Measurements from ENCODE around the gene ILF2. TPM values are rescaled to one million over a fixed set of nuclear protein-coding genes. Genes with fewer than 3 reads are reported as not detected.
A peak's percentile ranks its signal among the peaks of the same experiment; 100 is the strongest.

The ILF2 gene
- total RNA-seq, 1 donor from 2014 or later = 216 TPM

- Mint-ChIP-seq H3K27ac (ENCODE audit: unreplicated experiment) (no peak overlapping the region), H3K4me1 (ENCODE audit: unreplicated experiment) (peaks cover 38% of the 10 kb centered on the region), H3K27me3 (ENCODE audit: unreplicated experiment) (peaks cover 25% of the 10 kb centered on the region), H3K36me3 (ENCODE audit: low read depth, unreplicated experiment) (peaks cover 8% of the 10 kb centered on the region), H3K9me3 (ENCODE audit: unreplicated experiment) (no peaks in the 10 kb centered on the region), H3K4me3 (ENCODE audit: unreplicated experiment) (no peak overlapping the region)
- TF ChIP-seq CTCF (IDR thresholded peaks at IDR 0.05; ENCODE audit: unreplicated experiment) = no peak
- no peak for DNase-seq (ENCODE audit: low spot score)
Observed at GRCh38 chr1:153613406-153613805, 57.4 kb downstream of the ILF2 start.

- Mint-ChIP-seq H3K27ac (ENCODE audit: unreplicated experiment) (no peak within 1 kb of the TSS), H3K9me3 (ENCODE audit: unreplicated experiment) (no peaks in the 10 kb centered on the region), H3K4me3 (ENCODE audit: unreplicated experiment) (no peak within 1 kb of the TSS), H3K27me3 (ENCODE audit: unreplicated experiment) (peaks cover 21% of the 10 kb centered on the region), H3K4me1 (ENCODE audit: unreplicated experiment) (peaks cover 43% of the 10 kb centered on the region), H3K36me3 (ENCODE audit: low read depth, unreplicated experiment) (peaks cover 8% of the 10 kb centered on the region)
- TF ChIP-seq CTCF (IDR thresholded peaks at IDR 0.05; ENCODE audit: unreplicated experiment) = no peak
- no peak for DNase-seq (ENCODE audit: low spot score)
Observed at GRCh38 chr1:153612755-153613331, 58.0 kb downstream of the ILF2 start, which contains the start of gene S100A16. Gene S100A16 (minus strand): TSS chr1:153613137. CDS start chr1:153608151, 4,986 bp downstream.

- H3K4me3 Mint-ChIP-seq (ENCODE audit: unreplicated experiment) = peak overlapping the region; percentile 84
- peaks cover 47% of the 10 kb centered on the region for H3K4me1 Mint-ChIP-seq (ENCODE audit: unreplicated experiment)
- H3K27me3 Mint-ChIP-seq (ENCODE audit: unreplicated experiment) = peaks cover 21% of the 10 kb centered on the region
- H3K36me3 Mint-ChIP-seq (ENCODE audit: low read depth, unreplicated experiment) = peaks cover 8% of the 10 kb centered on the region
- no peaks in the 10 kb centered on the region for H3K9me3 Mint-ChIP-seq (ENCODE audit: unreplicated experiment)
- no peak for TF ChIP-seq CTCF (IDR thresholded peaks at IDR 0.05; ENCODE audit: unreplicated experiment)
- peak overlapping the region; percentile 58 for H3K27ac Mint-ChIP-seq (ENCODE audit: unreplicated experiment)
- no peak for DNase-seq (ENCODE audit: low spot score)
Observed at GRCh38 chr1:153612111-153612754, 58.6 kb downstream of the ILF2 start.

Small RNA genes within 50 kb of the gene (microRNA-seq; reads per million reads assigned to microRNA genes)
- not detected for gene MIR8083 (ENCODE audit: unreplicated experiment)

Other genes with a start within 250 kb of the ILF2 start
- not detected for gene S100A7, start 210.3 kb downstream of the ILF2 start, total RNA-seq (ENCODE audit: unreplicated experiment)
- gene S100A6, start 135.0 kb downstream of the ILF2 start, total RNA-seq (ENCODE audit: unreplicated experiment) = 11.9 TPM
- not detected for gene S100A5, start 130.1 kb downstream of the ILF2 start, total RNA-seq (ENCODE audit: unreplicated experiment)
- 2.8 TPM for gene S100A4, start 125.2 kb downstream of the ILF2 start, total RNA-seq (ENCODE audit: unreplicated experiment)
- not detected for gene S100A3, start 121.7 kb downstream of the ILF2 start, total RNA-seq (ENCODE audit: unreplicated experiment)
- not detected for gene S100A2, start 105.1 kb downstream of the ILF2 start, total RNA-seq (ENCODE audit: unreplicated experiment)
- gene S100A16, start 57.9 kb downstream of the ILF2 start, total RNA-seq (ENCODE audit: unreplicated experiment) = 363 TPM
- gene S100A14, start 54.7 kb downstream of the ILF2 start, total RNA-seq (ENCODE audit: unreplicated experiment) = not detected
- gene S100A13, start 43.5 kb downstream of the ILF2 start, total RNA-seq (ENCODE audit: unreplicated experiment) = 152 TPM
- not detected for gene S100A1, start 42.6 kb downstream of the ILF2 start, total RNA-seq (ENCODE audit: unreplicated experiment)
- 59.3 TPM for gene CHTOP, start 36.9 kb downstream of the ILF2 start, total RNA-seq (ENCODE audit: unreplicated experiment)
- 23.6 TPM for gene SNAPIN, start 12.3 kb downstream of the ILF2 start, total RNA-seq (ENCODE audit: unreplicated experiment)
- 57.1 TPM for gene NPR1, start 7.7 kb upstream of the ILF2 start, total RNA-seq (ENCODE audit: unreplicated experiment)
- gene INTS3, start 57.1 kb upstream of the ILF2 start, total RNA-seq (ENCODE audit: unreplicated experiment) = 69.4 TPM
- 72.7 TPM for gene SLC27A3, start 104.4 kb upstream of the ILF2 start, total RNA-seq (ENCODE audit: unreplicated experiment)

Measured in endothelial cell (in vitro differentiated cells).